ENCODE data around the gene TSPAN17.
"Not testable (repeated sequence)": the region's sequence is repeated elsewhere in the genome, so short reads cannot be mapped to it uniquely, and the experiment has no call there.

TSPAN17 gene, protein sequence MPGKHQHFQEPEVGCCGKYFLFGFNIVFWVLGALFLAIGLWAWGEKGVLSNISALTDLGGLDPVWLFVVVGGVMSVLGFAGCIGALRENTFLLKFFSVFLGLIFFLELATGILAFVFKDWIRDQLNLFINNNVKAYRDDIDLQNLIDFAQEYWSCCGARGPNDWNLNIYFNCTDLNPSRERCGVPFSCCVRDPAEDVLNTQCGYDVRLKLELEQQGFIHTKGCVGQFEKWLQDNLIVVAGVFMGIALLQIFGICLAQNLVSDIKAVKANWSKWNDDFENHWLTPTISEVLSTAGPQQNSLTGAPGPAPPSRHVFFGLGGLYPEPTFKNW

DNA sequence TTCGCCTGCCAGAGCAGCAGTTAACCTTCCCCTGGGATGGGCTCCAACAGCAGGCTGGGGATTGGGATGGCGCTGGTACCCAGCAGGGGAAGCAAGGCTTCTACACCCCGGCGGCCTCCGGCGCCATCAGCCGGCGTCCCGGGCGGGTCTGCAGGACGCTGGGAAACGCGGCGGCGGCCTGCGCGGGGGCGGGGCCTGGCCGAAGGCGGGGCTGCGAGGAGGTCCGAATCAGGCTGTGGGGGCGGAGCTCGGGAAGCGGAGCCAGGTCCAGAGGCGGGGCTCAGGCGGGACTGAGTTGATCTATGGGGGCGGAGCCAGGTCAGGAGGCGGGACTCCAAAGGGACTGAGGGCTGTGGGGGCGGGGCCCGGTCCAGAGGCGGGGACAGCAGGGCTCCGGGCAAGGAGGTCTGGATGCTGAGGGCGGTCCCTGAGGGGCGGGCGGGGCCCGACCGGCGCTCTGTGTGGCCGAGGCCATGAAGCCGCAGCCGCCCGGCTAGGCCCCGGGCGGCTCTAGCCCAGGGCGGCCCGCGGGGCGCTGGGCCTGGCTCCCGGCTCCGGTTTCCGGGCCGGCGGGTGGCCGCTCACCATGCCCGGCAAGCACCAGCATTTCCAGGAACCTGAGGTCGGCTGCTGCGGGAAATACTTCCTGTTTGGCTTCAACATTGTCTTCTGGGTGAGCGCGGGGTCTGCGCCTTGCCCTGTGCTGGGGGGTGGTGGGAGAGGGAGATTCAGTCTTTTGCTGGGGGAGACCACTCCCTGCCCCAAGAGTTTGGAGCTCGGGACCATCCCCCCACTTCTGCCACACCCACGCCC lies at the start of gene TSPAN17:
Gene TSPAN17, plus strand, starts transcription at position 455 of the 813 bp plus-strand sequence. Its CDS starts 132 bp downstream, at position 587.
- DNase-seq (ENCODE audit: low read depth, low spot score), result peak; percentile 80
- H3K27ac ChIP-seq, result peak within 1 kb of the TSS; percentile 38

DNA sequence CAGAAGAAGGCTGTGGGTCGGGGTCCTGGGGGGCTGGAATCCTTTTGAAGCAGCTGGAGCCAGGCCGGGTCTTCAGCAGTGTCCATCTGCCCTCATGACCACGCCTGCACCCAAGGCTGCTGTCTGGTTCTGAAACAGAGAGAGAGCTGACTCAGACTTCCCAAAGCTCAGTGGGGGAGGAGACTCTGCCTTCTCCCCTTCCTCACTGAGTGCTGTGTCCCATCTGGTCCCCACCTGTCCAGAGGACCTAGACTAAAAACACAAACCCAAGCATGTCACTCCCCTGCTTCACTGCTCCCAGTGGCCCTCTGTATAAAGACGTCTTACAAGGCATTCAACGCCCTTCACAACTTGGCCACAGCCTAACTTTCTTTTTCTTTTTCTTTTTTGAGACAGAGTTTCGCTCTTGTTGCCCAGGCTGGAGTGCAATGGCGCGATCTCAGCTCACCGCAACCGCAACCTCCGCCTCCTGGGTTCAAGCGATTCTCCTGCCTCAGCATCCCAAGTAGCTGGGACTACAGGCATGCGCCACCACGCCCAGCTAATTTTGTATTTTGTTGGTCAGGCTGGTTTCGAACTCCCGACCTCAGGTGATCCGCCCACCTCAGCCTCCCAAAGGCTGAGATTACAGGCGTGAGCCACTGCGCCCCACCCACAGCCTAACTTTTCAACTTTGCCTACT lies 47.4 kb upstream of the TSPAN17 start:
- DNase-seq (ENCODE audit: low read depth, low spot score); H3K27ac ChIP-seq: not testable (repeated sequence)

DNA sequence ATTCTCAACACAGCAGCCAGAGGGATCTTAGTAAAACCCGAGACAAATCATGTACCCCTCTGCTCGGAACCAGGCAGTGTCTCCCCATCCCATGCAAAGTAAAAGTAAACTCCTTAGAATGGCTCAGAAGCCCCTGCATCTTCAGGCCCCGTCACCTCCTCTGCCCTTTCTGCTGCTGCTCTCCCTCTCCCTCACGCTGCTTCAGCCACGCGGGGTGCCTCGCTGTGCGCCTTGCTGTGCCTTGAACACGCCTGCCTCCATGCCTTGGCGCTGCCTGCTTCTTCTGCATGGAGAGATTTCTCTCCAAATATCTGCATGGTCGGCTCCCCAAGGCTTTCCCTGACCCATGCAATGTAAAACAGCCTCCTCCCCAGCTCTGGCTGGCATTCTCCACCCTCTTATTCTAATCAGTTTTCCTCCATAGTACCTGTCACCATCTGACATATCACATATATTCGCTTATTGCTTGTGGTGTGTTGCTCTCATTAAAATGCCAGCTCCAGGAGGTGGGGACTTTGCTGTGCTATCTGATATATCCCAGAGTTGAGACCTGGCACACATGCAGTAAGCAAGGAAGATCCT lies 45.3 kb upstream of the TSPAN17 start:
- H3K27ac ChIP-seq, result no peak overlapping the region
- DNase-seq (ENCODE audit: low read depth, low spot score), result no peak

DNA sequence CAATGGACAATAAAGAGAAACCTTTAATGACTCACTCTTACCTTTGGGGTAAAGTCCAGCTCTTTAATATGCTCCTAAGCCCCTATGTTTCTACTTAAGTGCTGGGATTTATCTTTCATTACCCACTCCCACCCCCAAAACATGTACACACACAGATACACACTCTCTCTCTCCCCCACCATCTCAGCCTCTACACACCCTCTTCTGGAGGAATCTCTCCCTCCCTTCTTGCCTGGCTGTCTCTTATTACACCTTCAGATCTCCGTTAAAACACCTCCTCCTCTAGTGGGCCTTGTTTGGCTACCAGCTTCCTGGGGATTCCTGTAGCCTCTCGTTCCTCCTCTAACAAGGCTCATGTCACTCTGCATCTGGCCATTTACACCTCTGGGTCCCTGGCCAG lies 44.2 kb upstream of the TSPAN17 start:
- no peak overlapping the region for H3K27ac ChIP-seq
- DNase-seq (ENCODE audit: low read depth, low spot score), result no peak

DNA sequence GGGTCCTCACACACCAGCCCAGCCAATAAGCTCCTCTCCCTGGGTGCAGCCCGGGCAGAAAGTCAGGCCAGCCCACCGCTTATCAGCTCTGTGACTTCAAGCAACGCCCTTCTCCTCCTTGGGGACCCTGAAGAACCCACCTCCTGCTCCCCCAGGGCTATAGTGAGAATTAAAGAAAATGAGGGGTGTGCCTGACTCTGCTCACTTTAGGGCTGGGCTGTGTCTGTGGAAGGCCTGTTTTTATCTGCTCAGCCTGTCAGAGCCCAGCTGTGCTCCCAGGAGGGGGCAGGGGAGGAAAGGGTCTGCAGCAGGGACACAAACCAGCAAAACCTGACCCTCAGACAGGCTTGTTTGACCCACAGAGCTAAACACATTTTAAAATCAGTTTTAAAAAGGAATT lies 41.3 kb upstream of the TSPAN17 start:
- no peak overlapping the region for H3K27ac ChIP-seq
- DNase-seq (ENCODE audit: low read depth, low spot score), result no peak

DNA sequence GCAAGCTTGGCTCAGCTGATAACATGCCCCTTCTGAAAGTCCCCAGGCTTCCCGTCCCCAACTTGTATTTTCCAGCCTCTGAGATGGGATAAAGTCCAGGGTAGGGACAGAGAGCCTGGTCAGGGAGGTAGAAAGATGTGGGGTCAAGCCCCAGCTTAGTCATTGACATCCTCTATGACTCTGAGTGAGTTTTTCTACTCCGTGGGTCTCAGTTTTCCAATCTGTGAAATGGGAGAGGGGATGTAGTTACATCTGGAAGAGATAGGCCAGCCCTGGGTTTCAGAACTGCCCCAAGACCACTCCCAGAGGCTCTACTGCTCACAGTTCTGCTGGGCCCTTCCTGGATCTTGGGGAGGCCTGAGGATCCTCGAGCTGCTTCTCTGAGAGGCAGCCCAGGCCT lies 40.4 kb upstream of the TSPAN17 start:
- DNase-seq (ENCODE audit: low read depth, low spot score), result no peak
- H3K27ac ChIP-seq, result no peak overlapping the region

DNA sequence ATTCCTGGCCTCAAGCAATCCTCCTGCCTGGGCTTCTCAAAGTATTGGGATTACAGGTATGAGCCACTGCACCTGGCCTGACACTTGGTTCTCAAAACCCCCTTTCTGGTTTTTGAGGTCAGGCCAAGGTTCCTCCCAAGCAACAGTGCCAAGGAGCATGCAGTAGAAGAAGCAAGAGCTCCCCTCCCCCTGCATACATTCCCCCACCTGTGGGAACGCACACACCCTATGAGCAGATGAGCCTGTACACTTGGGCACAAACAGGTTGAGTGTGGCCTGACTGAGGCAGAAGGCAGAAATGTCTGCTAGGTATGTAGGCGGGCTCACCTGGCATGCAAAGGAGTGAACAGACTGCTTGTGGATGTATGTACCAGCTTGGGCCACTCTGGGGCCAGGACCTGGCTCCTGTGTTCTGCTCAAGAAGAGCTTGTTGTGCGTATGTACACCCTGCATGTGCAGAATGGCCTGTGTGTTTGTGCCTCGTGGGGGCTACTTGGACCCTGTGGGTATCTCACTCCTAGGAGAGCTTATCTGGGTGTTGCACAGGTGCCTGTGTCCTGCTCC lies 39.1 kb upstream of the TSPAN17 start:
- no peak overlapping the region for H3K27ac ChIP-seq
- no peak for DNase-seq (ENCODE audit: low read depth, low spot score)

DNA sequence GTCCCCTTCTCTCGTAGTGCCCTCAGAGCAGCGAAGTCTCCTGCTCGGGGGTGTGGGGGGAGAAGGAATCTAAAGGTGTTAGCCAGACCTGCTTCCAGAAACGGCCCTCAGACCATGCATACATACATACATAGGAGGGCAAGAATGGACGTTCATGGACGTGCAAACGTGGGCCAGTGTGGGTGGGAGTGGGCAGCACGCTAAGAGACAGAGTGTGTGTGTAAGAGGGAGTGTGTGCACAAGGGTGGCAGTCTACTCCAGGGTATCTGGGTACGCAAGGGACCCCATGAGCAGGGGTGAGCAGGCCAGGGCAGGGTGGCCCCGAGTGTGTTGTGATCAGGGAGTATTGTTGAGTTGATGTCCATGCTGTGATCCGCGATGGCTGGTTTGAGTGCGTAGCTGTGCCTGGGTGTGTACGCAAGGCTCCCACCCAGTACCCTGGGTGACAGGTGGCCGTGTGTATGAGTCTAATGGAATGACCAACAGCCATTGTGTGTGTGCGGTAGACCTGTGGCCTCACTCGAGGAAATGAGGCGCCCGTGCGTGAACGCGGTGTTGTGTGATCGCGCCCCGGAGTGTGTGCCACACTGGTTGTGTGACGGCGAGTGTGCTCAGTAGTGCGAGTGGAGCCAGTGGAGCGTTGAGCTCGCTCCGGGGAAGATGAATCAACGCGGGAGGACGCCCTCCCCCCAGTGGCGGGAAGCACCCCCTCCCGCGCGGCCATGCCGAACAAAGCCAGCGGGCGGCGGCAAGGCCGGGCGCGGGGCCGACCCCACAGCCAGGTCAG lies 38.2 kb upstream of the TSPAN17 start:
- DNase-seq (ENCODE audit: low read depth, low spot score), result no peak
- no peak overlapping the region for H3K27ac ChIP-seq

DNA sequence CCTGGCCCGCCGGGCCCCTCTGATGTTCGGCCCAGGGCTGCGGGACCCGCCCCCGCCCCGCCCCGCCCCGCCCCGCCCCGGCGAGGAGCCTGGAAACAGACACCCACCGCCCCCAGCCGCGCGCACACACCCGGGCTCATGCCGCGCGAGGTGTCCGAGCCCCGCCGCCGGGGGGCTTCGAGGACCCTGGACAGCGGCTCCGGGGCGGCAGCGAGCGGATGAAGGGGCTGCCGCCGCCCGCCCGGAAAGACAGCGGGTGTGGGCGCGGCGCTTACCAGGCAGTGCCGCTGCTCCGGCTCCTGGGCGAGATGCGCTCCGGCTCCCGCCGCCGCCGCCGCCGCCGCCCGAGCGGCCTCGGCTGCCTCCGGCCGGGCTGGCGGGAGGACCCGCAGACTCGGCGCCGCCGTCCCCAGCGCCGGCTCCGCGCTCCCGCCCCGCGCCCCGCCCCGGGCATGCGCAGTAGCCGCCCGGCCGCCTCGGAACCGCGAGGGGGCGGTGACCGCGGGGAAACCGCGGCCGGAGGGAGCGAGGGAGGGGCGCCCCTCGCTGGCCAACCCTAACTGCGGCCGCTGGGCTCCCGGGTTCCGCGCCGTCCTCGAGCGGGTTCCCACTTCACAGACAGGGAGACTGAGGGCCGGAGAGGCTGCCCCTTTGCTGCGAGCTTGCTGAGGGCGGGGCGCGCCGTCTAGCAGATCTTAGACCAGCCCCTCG lies 37.4 kb upstream of the TSPAN17 start, which contains the start of gene GPRIN1:
Gene GPRIN1, minus strand, starts transcription at position 433 of the 711 bp plus-strand sequence. CDS start 10,322 bp downstream, outside the sequence.
- no peak within 1 kb of the TSS for H3K27ac ChIP-seq
- DNase-seq (ENCODE audit: low read depth, low spot score), result no peak

DNA sequence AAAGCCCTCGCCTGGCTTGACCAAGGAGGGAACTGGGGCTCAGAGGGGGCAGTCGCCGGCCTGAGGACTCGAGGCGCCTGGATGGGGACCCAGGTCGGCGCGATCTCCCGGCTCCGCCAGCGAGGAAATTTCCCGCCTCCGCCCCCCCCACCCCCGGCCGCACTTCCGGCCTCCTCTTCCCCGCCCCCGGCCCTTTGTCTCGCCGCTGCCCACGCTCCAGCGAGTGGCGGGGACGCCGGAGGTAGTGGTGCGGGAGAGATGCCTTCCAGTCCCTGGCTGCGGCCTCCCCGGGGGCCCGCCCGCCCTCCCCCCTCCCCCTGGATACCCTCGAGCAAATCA lies 36.9 kb upstream of the TSPAN17 start:
- DNase-seq (ENCODE audit: low read depth, low spot score), result no peak
- H3K27ac ChIP-seq, result no peak overlapping the region

DNA sequence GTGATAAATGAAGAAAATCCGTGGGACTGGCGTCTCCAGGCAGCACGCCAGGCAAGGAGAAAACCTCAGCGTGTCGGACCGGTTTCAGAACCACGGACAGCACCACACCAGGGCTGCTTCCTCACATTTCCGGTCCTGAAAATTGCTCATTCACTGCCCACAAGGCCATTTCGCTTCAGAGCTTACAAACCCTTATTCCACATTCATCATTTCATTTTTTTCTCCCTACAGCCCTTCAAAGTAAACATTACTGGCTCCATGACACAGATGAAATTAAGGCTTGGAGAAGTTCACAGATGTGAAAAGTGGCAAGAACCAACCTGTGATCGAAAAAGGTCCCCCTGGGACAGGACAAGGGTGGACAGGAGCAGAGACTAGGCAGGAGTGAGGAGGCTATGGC lies 35.8 kb upstream of the TSPAN17 start:
- DNase-seq (ENCODE audit: low read depth, low spot score), result peak; percentile 29
- no peak overlapping the region for H3K27ac ChIP-seq

DNA sequence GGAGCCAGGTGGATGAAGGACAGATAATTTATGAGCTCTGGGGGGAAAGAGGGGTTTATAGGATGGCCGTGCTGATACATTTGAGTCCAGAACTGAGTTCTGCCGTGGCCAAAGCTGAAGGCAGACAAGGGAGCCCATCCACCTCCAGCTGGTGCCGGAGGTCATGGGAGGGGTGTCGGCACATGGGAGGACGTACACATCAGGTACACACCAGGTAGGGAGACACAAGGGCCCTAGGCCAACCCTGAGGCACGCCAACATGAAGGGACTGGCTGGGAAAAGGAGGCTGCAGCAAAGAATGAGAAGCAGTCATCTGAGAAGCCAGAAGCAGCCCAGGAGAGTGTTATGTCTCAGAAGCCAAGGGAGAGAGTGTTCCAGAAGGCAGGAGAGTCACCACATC lies 35.3 kb upstream of the TSPAN17 start:
- H3K27ac ChIP-seq, result no peak overlapping the region
- no peak for DNase-seq (ENCODE audit: low read depth, low spot score)

DNA sequence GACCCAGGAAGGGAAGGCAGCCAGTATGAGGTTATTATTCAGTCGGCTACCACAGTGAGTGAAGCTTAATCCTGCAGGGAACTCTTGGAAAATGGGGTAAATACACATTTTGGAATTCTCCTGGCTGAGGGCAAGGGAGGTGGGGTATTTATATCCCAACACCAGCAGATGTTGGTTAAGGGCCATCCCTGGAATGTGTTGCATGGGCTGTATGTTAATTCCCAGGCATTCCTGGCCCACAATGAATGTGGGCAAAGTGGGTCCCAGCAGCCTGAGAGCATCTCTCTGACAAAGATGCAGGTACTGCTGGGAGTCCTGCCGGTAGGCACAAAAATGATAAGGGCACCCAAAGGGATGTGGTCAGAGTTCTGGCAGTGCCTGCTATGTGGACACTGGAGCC lies 34.4 kb upstream of the TSPAN17 start:
- no peak overlapping the region for H3K27ac ChIP-seq
- no peak for DNase-seq (ENCODE audit: low read depth, low spot score)

DNA sequence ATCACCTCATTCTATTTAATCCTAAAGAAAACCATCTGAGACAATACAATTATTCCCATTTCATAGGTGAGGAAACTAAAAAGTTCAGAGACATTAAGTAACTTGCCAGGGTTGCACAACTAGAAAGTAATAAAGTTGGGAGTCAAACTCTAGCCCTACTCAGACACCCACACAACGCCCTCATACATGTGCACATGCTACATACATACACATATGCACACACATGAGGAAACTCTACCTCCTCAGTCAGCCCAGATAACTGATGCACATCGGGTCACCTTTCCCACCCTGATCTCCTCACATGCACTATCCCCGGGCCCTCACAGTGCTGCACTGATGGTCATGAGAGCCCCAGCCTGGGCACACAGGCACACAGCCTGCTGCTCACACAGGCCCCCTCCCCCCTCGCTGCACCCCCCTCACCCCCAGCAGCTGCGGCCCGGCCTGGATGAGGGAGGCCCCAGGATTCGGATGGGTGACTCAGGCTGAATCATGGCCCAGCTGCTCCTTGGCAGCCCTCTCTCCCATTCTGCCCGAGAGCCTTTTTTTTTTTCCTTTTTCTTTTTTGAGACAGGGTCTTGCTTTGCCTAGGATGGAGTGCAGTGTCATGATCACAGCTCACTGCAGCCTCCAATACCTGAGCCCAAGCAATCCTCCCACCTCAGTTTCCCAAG lies 32.3 kb upstream of the TSPAN17 start:
- no peak overlapping the region for H3K27ac ChIP-seq
- no peak for DNase-seq (ENCODE audit: low read depth, low spot score)

DNA sequence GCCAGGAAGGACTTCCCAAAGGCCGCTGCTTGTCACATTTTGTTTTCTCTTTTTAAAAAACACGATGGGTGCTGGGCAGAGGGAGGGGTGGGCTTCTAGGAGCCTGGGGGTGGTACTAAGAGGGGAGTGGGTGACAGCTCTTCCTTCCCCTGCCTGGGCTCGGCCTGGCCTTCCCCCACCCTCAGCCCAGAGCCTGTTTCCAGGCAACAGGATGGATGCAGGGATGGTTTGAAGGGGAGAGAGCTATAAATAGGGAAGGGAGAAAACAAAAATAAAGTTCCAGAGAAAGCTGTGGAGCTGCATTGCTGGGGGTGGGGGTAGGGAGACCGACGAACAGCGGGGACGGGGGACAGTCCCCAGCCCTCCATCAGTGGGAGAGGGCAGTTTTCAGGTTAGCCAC lies 30.8 kb upstream of the TSPAN17 start:
- no peak overlapping the region for H3K27ac ChIP-seq
- no peak for DNase-seq (ENCODE audit: low read depth, low spot score)

DNA sequence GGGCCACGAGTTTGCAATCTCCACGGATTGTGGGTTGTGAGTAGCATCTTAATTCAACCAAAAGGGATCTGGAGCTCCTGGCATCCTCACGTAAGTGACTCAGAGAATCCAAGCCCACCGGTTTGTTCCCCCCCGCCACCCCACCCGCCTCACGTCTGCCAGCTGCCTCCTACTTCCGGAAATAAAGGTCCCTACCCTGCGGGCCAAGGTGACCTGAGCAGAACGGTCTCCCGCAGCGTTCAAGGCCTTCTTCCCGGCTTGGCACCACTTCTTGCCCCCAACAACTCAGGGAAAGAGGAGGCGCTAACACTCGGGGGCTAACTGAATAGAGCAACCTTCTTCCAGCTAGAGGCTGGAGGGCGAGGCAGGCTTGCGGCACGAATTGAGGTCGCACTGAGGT lies 28.5 kb upstream of the TSPAN17 start:
- no peak for DNase-seq (ENCODE audit: low read depth, low spot score)
- no peak overlapping the region for H3K27ac ChIP-seq

DNA sequence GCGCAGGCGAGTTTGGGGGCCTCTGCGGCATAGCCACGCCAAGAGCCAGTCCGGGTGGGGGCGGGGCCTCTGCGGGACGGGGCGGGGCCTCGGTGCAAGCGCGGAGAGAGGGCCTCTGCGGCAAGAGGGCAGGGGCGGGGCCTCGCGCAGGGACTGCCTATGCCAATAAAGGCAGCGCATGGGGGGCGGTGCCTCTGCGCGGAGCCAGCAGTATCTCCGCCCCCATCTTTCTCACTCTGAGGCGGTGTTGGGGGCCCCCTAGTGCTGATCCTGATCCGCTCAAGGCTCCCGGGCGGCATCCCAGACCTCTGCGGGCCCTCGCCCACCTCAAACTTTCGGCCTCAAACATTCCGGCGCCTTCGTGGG lies 28.1 kb upstream of the TSPAN17 start:
- H3K27ac ChIP-seq, result no peak overlapping the region
- peak; percentile 12 for DNase-seq (ENCODE audit: low read depth, low spot score)

DNA sequence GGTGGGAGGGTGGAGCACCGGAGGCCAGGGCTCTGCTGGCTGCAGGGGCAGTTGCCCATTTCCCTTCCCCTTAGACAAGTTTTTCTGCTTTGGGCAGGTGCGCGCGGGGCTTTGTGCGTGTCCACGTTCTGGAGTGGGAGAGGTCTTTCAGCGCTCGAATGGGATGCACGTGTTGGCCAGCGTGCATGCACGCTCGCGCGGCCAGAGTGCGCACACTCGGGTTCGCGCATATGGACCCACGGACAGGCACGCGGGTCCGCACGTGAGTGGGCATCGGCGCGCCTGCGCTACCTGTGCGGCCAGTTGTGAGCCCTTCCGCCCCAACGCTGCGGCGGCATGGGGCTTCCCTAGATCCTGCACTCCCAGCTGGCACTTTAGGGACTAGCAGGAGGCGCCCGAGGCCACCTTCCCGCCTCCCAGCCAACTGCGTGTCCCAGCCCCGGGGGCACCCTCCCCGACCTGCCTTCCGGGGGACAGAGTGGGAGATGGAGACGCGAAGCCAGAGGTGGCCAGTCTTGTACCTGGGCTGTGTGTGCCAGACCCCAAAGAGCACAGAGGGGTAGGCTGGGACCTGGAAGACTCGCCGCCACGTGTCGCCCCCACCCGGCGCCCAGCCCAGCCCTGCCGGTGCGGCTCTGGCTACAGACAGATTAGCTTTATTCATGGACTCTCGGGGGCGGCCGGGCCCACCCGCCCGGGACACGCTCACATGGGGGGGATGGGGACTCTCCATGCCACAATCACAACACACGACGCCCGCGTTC lies 27.5 kb upstream of the TSPAN17 start:
- H3K27ac ChIP-seq, result no peak overlapping the region
- DNase-seq (ENCODE audit: low read depth, low spot score), result no peak
